ENCODE results near the gene ABCD3.

- TF ChIP-seq POLR2AphosphoS5 (IDR thresholded peaks at IDR 0.05; ENCODE audit: low read depth, low read length) (no peak), POLR2A (IDR thresholded peaks at IDR 0.05; ENCODE audit: low read depth, low read length) (no peak), TAF1 (IDR thresholded peaks at IDR 0.05; ENCODE audit: low read depth, low read length) (no peak), SPI1 (IDR thresholded peaks at IDR 0.05; ENCODE audit: low read depth, low read length) (no peak)
These were observed 106.3 kb downstream of the ABCD3 start for GRCh38 chr1:94524531-94524930.

Data from GM12891 (cell line).